GM19324 (cell line): ENCODE measurements around the gene ONECUT1.
A peak's percentile ranks its signal among the peaks of the same experiment; 100 is the strongest.
"Not testable (repeated sequence)": the region's sequence is repeated elsewhere in the genome, so short reads cannot be mapped to it uniquely, and the experiment has no call there.

ENCODE experiments used
- ATAC-seq: cut with Tn5 transposase; IDR thresholded peaks from one replicate; pipeline ENCODE4 v1.9.1; 2021; ENCODE audit warnings: mild to moderate bottlenecking, moderate library complexity; ENCODE audit not compliant: unreplicated experiment, low FRiP score

Gene ONECUT1

DNA sequence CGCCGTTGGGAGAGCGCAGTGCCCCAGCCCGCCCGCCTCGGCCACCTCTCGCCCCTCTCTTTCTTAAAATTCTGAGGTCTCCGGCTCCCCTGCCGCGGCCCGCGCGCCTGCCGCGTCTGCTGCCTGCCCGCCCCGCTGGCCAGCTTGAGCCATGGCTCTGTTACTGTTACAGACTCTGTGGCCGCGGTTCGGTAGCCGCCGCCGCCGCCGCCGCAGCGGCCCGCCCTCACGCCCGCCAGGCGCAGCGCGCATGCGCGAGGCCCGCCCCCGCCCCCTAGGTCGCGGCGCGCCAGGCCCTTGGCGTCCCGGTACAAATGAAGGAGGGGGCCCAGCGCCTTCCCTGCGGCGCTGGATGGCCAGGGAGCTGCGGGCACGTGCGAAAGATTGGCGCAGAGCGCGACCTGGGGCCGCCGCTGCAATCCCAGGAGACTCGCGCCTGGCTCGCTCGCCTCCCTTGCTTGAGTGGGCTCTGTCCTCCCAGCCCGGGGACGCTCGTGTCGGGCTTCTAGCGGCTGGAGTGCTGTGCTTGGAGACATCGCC lies at the start of gene ONECUT1:
Gene ONECUT1 (minus strand): TSS at position 168 of the 540 bp plus-strand sequence. CDS start 452 bp downstream, outside the sequence.
- ATAC-seq, result peak; percentile 70

DNA sequence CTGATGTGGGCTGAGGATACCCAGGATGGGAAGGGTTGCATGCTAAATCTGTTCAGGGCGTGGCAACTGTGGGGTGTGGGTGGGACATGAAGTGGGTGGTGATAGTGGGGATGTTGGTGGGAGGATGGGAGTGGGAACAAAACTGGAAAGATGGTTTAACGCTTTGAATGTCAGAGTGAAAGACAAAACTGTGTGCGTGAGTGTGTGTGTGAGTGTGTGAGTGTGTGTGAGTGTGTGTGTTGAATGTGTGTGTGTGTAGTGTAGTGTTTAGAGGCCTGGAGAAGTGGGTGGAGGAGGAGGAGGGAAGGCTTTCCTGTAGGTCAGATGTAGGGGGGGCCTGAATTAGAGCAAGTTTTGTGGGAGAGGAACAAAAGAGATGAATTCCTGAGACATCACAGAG lies 44.2 kb upstream of the ONECUT1 start:
- ATAC-seq, result no peak

DNA sequence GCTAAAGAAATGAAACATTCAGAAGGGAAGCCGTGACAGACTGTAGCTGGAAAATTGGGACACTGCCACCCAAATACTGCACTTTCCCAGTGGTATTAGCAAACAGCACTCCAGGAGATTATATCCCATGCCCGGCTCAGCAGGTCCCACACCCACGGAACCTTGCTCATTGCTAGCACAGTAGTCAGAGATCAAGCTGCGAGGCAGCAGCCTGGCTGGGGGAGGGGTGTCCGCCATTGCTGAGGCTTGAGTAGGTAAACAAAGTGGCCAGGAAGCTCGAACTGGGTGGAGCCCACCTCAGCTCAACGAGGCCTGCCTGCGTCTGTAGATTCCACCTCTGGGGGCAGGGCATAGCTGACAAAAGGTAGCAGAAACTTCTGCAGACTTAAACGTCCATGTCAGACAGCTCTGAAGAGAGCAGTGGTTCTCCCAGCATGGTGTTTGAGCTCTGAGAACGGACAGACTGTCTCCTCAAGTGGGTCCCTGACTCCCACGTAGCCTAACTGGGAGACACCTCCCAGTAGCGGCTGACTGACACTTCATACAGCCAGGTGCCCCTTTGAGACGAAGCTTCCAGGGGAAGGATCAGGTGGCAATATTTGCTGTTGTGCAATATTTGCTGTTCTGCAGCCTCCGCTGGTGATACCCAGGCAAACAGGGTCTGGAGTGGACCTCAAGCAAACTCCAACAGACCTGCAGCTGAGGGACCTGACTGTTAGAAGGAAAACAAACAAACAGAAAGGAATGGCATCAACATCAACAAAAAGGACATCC lies 34.2 kb upstream of the ONECUT1 start:
- ATAC-seq, result not testable (repeated sequence)

DNA sequence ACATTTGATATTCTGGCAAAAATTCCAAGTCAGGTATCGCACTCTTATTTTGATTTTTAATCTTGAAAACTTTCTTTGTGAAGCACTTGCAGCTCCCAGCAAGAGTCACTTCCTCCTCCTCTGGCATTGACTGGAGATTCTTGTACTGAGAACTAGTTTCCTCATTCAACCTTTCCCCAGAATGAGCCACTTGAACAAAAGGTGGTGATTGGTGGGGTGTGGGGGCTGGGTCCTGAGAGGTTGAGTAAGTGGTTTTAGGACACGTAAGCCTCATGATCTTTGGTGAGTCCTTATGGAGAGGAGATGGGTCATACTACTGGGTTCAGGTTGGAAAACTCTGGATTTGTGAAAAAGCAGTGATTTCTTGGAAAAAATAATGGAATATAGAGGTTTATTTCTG lies 32.3 kb upstream of the ONECUT1 start:
- ATAC-seq, result no peak

DNA sequence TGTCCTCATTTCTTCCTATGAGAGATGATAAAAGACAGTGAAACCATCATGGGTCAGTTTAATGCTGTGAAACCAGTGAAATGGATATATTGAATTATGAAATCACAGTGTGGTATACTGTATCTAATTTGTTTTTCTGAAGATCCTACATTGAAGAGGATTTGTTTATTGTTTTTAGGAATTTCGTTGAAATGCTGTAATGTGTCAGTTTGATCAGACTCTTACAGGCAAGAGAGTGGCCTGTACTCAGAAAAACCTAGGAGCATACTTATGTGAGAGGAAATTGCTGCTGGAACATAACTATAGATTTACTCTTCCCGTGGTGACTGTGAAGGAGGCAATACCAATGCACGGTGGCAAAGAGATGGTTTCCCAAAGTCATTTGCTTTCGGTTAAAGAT lies 29.1 kb upstream of the ONECUT1 start:
- ATAC-seq, result no peak

DNA sequence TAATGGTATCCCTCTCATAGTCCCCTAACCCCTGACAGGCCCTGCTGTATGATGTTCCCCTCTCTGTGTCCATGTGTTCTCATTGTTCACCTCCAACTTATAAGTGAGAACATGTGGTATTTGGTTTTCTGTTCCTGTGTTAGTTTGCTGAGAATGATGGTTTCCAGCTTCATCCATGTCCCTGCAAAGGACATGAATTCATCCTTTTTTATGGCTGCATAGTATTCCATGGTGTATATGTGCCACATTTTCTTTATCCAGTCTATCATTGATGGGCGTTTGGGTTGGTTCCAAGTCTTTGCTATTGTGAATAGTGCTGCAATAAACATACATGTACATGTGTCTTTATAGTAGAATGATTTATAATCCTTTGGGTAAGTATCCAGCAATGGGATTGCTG lies 25.8 kb upstream of the ONECUT1 start:
- ATAC-seq, result not testable (repeated sequence)

DNA sequence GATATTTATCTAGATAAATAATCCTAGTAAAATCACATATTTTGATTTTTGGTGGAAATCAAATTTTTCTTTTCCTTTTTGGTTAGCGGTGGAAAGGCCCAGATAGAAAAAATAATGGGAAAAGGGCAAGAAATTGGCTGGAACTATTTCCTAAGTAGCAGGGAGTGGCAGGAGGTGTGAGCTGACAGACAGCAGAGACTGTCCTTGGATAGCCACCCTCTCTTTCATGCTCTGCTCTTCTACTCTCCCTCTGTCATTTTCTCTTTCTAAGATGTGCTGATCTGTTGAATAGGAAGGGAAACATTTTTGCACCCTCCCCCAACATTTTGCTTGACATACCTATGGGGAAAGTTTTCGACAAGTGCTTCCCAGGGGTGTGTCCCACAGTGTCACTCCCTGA lies 18.9 kb upstream of the ONECUT1 start:
- no peak for ATAC-seq

DNA sequence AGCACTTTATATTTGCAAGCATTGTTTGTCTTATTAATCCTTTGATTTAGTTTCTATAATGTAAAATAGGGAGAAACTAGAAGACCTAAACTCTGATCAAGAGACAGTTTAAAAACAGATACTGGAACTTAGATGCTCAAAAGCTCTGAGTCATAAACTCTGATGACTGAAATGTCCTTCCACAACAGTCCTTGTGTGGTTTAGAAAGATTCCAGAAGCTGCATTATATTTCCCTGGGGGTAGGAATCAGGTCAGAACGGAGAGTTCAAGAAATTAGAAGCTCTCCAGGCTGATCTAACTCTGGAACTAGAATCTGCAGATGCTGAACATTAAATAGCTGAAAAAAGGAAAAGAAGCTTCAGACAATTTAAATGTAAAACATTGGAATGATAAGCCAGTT lies 18.3 kb upstream of the ONECUT1 start:
- ATAC-seq, result no peak

DNA sequence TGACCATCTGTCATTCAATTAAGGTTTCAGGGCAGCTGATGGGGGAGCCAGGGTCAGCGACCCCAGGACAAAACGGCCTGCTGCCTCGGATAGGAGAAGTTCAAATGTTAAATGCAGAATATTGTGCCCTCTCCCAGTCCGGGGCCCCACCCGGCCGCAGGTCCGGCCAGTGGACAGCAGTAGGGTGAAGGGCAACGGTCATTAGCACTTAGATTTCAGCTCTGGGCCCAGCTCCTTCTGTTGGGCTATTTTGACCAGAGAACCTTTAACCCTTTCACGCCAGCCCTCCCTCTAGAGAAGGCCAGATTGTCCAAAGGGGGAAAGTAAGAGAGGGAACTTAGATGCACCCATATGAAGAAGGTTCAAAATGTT lies 16.1 kb upstream of the ONECUT1 start:
- ATAC-seq, result no peak

DNA sequence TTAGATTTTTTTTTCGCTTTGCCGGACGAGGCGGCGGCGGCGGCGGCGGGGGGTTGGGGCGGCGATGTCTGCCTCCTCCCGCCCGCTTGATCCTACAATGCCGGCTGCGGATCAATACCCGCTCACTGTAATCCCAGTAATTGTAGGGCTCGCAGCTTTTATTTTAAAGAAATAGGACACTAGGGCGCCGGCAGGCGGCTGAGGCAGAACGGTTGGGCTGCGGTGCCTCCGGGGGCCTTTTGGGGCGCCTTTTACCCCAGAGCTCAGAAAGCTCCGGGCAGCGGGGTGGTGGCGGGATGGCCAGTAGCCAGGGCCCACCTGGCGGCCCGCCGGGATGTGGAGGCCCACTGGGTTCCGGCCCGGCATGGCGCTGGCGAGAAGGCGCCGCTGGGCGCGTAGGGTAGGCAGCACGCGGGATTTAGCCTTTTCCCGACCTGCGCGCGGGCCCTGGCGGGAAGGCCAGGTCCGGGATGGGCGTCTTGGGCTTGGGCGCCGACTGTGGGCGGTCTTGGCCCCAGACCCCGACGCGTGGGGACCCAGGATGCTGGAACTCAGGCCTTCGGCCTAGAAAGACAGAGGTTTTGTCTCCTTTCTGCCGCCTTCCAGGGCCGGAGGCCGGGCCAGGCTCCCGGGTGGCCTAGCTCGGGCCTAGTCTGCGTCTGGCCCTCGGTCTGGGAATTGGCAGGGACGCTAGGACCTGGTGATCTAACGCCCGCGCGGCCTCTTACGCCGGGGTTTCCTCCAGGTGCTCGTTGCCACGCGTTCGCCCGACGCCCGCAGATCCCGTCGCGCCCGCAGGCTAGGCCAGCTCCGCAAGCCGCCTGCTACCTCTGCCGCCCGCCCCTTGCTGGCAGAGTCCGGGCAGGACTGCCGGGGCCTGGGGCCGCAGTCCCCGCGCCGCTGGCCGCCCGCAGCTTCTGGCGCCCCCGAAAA lies 15.5 kb upstream of the ONECUT1 start:
- ATAC-seq, result no peak

DNA sequence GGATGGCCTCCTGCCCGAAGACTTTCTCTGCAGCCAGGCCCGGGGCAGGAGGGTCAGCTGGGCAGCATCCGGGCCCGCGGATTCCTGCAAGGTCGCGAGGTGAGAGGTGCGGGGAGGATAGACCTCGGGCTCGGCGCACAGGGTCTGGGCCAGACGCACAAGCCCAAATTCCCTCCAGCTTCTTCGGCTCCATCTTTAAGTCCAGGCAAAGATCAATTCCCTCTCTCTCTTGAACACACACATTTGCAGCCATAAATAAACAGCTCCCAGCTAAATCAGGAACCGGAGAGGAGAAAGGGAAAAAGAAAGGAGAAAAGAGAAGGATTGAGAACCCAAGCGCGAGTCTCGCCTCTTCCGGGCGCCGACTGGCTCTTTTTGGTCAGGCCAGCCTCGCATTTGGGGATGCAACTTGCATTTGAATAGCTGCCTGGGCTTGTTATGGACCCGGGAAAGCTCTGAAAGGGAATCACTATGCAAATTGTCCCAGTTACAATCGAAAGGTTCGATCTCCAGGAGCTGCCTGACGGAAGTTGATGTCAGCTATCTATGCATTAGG lies 14.5 kb upstream of the ONECUT1 start:
- no peak for ATAC-seq

DNA sequence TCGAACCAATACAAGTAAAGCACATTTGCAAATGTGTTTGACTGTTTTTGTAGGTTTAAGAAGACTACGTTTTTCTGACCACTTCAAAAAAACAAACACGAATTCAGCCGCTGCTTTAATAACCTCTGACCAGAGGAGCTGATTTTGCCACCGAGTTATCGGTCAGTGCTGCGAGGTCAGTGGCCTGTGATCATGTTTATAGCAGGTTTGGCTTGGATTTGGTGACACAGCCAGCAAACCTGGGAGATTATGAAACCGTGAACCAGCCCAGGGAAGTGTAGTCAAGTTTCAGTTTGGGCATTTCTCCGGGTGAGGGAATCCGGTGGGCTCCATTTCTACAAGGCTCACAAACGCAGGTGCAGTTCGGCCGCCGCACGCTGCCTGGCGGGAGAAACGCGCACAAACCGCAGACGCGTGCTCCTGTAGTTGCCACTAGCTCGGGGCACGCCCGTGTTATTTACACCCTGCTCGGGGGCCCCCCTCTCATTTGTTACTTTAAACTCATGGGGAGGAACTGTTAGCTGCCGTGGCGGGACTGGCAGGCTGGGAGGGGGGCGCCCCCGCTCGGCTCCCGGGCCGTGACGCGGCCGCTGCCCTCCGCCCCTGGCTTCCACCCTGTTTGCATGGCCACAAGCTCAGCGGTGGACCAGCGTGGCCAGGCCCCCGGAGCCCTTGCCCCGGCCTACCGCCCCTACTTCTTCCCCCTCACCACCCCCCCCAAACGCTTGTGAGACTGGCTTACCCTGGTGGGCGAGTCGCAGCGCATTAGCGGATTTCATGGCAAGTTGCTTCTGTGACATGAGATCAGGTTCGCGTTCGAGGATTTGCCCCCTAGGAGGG lies 13.6 kb upstream of the ONECUT1 start:
- ATAC-seq, result no peak

DNA sequence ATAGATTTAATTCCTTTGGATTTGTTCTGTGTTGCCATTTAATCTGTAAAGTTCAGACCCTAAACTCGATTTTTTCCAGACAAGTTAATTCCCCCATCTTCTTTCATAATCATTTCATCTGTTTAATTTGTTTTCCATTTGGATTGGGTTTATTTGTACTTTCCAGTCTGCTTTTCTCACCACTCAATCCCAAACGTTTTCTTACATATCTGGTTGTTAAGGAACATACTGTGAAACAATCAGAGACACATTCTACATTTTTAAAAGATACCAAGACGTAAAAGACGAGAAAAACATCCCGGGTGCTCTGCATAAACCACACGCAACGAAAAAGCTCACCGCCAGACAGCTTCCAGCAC lies 13.0 kb upstream of the ONECUT1 start:
- ATAC-seq, result no peak

DNA sequence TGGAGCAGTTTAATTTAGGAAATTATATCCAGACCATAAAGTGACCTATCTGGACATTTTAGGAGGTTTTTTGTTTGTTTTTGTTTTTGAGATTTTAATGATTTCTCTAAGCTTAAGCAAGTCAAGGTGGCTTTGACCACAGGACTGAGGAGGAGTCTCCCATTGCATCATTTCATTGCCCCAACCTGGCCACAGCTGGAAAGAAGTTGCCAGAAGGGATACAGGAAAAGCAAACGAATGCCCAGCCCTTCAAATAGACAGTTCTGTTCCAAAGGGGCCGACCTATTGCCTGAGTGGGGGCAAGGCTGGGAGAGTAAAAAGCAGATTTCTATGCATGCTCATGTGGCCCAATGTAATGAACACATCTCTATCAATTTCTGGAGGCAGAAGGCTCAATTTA lies 12.0 kb upstream of the ONECUT1 start:
- no peak for ATAC-seq

DNA sequence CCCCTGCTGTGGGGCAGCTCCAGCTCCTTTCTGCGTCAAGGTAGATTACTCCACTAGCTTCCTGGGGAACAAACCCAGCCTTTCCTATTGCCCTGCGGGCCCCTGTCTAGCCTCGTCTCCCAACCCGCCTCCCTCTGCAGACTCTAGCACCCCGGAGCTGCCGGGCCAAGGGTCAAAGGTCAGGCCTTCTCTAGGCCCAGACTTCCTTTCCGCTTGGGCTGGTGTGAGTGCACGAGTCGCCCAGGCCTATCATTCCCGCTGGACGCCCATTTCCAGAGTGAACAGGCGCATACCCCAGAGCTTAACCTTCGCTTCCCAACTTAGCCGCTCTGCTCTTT lies 11.6 kb upstream of the ONECUT1 start:
- ATAC-seq, result no peak

DNA sequence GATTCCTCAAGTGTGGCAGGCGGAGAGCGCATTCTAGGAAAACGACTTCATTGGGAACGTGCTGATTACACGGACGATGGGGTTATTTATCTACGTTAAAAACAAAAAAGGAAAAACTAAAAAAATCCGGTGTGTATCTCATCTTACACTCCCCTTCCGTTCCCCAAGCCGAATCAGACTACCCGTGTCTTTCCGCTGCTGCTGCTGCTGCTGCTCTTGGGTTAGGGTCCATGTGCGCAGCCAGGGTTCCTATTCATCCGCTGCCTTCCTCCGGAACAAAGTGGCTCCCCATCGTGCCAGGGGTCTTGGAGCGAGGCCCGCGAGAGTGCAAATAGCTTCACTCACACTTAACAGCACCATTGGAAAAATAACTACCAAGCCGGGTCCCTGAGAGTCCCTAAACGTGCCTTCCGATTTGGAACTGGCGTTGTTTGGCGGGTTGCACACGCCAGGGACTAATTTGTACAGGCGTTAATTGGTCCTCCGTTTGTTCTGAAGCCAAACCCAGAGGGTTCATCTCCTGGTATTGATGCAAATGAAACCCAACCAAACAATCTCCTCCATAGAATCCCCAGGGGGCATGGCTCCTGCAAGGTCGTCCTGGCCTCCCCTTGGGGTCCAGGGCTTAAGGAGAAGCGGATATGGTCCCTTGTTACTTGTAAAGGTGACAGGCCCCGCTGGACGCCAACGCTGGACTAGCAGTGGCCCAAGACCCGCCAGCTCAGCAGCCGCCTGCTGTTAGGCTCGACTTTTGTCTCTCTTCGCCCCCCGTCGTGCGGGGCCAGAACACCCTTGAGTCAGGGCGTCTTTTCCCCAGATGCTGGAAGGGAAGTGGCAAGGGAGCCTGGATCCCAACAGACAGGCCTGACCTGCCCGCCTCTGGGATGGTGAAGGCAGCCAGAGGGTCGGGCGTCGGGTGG lies 11.0 kb upstream of the ONECUT1 start:
- no peak for ATAC-seq

DNA sequence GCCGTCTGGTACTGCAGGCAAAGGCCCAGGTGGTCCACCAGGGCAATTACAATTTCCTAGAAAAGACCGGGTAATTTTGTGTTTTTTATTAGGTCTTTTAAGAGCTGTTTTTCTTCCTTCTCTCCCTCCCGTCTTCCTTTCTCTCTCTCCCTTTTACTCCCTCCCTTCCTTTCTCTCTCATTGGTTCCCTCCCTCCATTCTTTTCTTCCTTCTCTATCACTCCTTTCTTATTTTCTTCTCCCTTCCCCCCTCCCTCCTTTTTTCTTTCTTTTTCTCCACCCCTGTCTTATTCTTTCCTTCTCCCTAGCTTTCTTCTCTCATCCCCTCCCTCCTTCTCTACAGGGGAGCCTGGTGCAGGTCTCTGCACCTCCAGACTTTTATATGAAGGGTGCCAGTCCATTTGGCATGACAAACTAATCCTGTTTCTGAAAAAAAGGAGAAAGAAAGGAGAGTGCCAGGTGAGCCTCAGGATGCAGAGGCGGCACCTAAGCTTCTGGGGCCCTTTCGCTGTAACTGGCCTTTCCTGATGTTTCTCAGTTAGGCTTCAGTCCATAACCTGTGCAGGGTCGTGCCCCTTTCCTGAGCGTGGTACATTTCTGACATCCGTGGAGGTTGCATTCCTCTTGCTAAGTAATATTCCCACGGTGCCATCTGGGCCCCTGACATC lies 9.1 kb upstream of the ONECUT1 start:
- no peak for ATAC-seq

DNA sequence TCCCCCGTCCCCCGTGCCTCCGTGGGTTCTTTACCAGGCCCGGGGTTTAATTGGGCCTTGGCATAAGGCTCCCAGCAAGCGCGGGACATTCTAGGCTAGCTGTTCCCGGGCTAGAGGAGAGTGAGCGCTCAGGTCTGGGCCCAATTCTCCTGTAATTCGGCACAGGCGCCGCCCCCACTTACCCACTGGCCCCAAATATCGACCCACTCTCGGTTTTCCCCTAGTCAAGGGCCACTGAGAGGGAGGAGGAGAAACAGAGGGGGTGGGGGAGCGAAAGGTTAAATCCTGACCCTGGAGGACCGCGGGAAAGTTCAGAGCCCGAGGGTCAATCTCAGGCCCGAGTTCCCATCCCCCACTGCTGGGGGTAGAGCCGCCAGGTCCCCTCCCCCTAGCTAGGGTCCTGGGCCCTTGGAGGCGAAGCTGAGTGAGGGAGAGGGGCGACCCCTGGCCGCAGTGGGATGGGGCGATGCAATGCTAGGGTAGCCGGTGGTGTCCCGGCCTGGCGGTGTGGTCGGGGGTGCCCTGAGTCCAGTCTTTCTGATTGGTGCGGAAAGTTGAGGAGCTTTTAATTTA lies 8.5 kb upstream of the ONECUT1 start:
- ATAC-seq, result no peak
